ENCODE measurements around the gene TOB2.

DNA sequence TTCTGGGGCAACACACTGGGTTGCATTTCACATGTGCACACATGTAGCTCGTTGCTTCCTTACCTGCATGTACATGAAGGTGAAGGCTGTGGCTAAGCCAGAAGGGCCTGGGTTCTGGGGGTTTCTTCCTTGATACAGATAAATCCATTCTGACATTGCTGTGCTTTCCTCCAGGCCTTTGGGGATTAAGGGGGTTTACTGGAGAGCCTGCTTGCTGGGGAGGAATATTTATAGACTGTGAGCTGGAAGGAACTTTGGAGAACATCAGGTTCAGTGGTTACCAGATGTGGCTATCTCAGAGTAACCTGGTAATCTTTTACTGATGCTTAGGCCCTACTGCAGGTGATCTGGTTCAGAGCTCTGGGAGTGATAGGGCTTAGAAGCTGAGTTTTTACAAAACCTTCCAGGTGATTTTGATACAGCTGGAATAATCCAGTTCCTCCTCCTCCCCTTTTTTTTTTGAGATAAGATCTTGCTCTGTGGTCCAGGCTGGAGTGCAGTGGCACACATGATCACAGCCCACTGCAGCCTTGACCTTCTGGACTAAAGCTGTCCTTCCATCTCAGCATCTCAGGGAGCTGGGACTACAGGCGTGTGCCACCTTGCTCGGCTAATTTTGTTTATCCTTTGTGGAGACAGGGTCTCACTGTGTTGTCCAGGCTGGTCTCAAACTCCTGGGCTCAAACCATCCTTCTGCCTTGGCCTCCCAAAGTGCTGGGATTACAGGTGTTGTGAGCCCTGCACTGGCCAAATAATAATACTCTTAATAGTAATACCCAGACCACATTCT lies 42.2 kb upstream of the TOB2 start:
- TF ChIP-seq, protein P1, sequence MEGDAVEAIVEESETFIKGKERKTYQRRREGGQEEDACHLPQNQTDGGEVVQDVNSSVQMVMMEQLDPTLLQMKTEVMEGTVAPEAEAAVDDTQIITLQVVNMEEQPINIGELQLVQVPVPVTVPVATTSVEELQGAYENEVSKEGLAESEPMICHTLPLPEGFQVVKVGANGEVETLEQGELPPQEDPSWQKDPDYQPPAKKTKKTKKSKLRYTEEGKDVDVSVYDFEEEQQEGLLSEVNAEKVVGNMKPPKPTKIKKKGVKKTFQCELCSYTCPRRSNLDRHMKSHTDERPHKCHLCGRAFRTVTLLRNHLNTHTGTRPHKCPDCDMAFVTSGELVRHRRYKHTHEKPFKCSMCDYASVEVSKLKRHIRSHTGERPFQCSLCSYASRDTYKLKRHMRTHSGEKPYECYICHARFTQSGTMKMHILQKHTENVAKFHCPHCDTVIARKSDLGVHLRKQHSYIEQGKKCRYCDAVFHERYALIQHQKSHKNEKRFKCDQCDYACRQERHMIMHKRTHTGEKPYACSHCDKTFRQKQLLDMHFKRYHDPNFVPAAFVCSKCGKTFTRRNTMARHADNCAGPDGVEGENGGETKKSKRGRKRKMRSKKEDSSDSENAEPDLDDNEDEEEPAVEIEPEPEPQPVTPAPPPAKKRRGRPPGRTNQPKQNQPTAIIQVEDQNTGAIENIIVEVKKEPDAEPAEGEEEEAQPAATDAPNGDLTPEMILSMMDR (conservative IDR thresholded peaks at IDR 0.05 in 1 of 2, IDR thresholded peaks at IDR 0.05 in 1 of 2; ENCODE audit: extremely low read depth in 1 of 2, insufficient read depth in 1 of 2, low read depth in 1 of 2, low read length in 2 of 2) = no peak
- no peak for TF ChIP-seq EZH2 (IDR thresholded peaks at IDR 0.05; ENCODE audit: borderline replicate concordance, low read length)

Data from mammary epithelial cell (primary cell).